Peyer's patch (tissue), 4 donors: ENCODE results near the gene FBN1. TPM values are rescaled to one million over a fixed set of nuclear protein-coding genes. Genes with fewer than 3 reads are reported as not detected.

Experiments
- DNase-seq, 3 donors: peaks; one replicate each; pipeline ENCODE4 v3.0.0-alpha.2; 2017 to 2019
- H3K27ac ChIP-seq, 4 donors: fragments of 200-600 bp; sonication (generic); one replicate each; pipeline ENCODE4 v1.5.1; 2016 to 2019
- H3K27me3 ChIP-seq, 2 donors: fragments of 200-600 bp; sonication (generic); one replicate each; pipeline ENCODE4 v1.5.1; 2019
- H3K36me3 ChIP-seq, 3 donors: fragments of 200-600 bp; sonication (generic); one replicate each; pipeline ENCODE4 v1.5.1; 2016 to 2019
- H3K4me1 ChIP-seq, 4 donors: fragments of 200-600 bp; sonication (generic); one replicate each; pipeline ENCODE4 v1.5.1; 2016 to 2019
- H3K4me3 ChIP-seq, 4 donors: fragments of 200-600 bp; sonication (generic); 1 replicate in 3 of 4; 2 replicates in 1 of 4; pipeline ENCODE4 v1.5.1; 2016 to 2019; ENCODE audit warnings: mild to moderate bottlenecking in 1 of 4
- H3K9me3 ChIP-seq, 4 donors: fragments of 200-600 bp; sonication (generic); one replicate each; pipeline ENCODE4 v1.5.1; 2016 to 2019; ENCODE audit warnings: mild to moderate bottlenecking in 1 of 4
- CTCF ChIP-seq, 6 experiments: fragments of 450-650 bp in 4 of 6; fragments of 200-600 bp in 2 of 6; sonication (generic) in 1 of 6; IDR thresholded peaks; one replicate each; pipeline ENCODE4 v1.5.1; 2017 to 2019; ENCODE audit warnings: antibody characterized with exemption in 6 of 6, mild to moderate bottlenecking in 3 of 6, moderate library complexity in 1 of 6
- POLR2A ChIP-seq, 2 donors: fragments of 450-650 bp; IDR thresholded peaks; one replicate each; pipeline ENCODE4 v1.5.1; 2017; ENCODE audit warnings: antibody characterized with exemption in 2 of 2, mild to moderate bottlenecking in 2 of 2, moderate library complexity in 2 of 2
- total RNA-seq, 4 donors: library from RNA; depleted of rRNA; stranded (reverse); fragments of >200 nt; gene quantifications; one replicate each; pipeline ENCODE4 v1.1.0, GENCODE V29; 2016

Gene FBN1
- total RNA-seq, 4 donors from 2014 or later = 21.4 to 257 (median 60.9) TPM

GRCh38 chr15:48541341-48542278 is 103.9 kb downstream of the FBN1 start:
- H3K4me1 ChIP-seq = no peaks in the 10 kb centered on the region
- no peak for TF ChIP-seq POLR2A (IDR thresholded peaks at IDR 0.05)
- no peak for TF ChIP-seq CTCF (IDR thresholded peaks at IDR 0.05)
- no peaks in the 10 kb centered on the region for H3K27me3 ChIP-seq
- H3K27ac ChIP-seq = peak overlapping the region in 3 of 4 donors; percentile 15 to 30 (median 21)
- no peaks in the 10 kb centered on the region for H3K36me3 ChIP-seq
- H3K9me3 ChIP-seq = no peaks in the 10 kb centered on the region
- H3K4me3 ChIP-seq = no peak overlapping the region
- no peak for DNase-seq

GRCh38 chr15:48540756-48541155 is 104.8 kb downstream of the FBN1 start:
- no peak overlapping the region for H3K27ac ChIP-seq
- TF ChIP-seq CTCF (IDR thresholded peaks at IDR 0.05) (no peak), POLR2A (IDR thresholded peaks at IDR 0.05) (no peak)
- DNase-seq = no peak
- H3K9me3 ChIP-seq = no peaks in the 10 kb centered on the region
- no peaks in the 10 kb centered on the region for H3K36me3 ChIP-seq
- no peaks in the 10 kb centered on the region for H3K4me1 ChIP-seq
- H3K27me3 ChIP-seq = no peaks in the 10 kb centered on the region
- H3K4me3 ChIP-seq = no peak overlapping the region

GRCh38 chr15:48538941-48539340 is 106.6 kb downstream of the FBN1 start:
- Histone ChIP-seq H3K27ac (no peak overlapping the region), H3K27me3 (no peaks in the 10 kb centered on the region), H3K4me3 (no peak overlapping the region), H3K9me3 (no peaks in the 10 kb centered on the region), H3K4me1 (no peaks in the 10 kb centered on the region), H3K36me3 (no peaks in the 10 kb centered on the region)
- no peak for TF ChIP-seq CTCF (IDR thresholded peaks at IDR 0.05)
- DNase-seq = no peak

GRCh38 chr15:48537271-48538113 is 108.0 kb downstream of the FBN1 start:
- Histone ChIP-seq H3K4me1 (no peaks in the 10 kb centered on the region), H3K9me3 (no peaks in the 10 kb centered on the region), H3K27me3 (no peaks in the 10 kb centered on the region), H3K27ac (no peak overlapping the region), H3K36me3 (no peaks in the 10 kb centered on the region), H3K4me3 (no peak overlapping the region)
- TF ChIP-seq POLR2A (IDR thresholded peaks at IDR 0.05) (no peak), CTCF (IDR thresholded peaks at IDR 0.05) (no peak)
- no peak for DNase-seq

DNA sequence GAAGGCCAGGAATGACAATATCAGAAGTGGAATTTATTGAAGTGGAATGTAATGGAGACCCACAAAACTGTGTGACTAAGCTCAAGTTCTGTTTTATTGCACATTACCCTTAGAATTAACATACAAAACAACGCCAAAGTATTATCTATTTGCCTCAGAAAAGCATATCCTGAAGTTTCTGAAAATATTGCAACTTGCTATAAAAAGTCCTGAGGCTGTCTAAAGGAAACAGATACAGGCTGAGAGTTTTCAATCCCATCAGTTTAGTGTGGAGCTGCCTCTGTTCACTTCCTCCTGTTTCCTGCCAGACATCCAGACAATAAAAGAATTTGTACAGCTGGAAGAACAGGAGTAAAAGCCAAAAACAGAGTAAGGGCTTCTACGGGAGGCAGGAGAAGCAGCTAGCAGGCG is 108.8 kb downstream of the FBN1 start:
- Histone ChIP-seq H3K9me3 (no peaks in the 10 kb centered on the region), H3K4me1 (no peaks in the 10 kb centered on the region), H3K27me3 (no peaks in the 10 kb centered on the region), H3K4me3 (no peak overlapping the region), H3K27ac (no peak overlapping the region), H3K36me3 (no peaks in the 10 kb centered on the region)
- TF ChIP-seq CTCF (IDR thresholded peaks at IDR 0.05) = no peak
- no peak for TF ChIP-seq POLR2A (IDR thresholded peaks at IDR 0.05)
- DNase-seq = no peak
